Right cardiac atrium (tissue), 5 donors: ENCODE results near the gene MAML3. TPM values are rescaled to one million over a fixed set of nuclear protein-coding genes. Genes with fewer than 3 reads are reported as not detected.

Source experiments
- ATAC-seq, 2 donors: fragments of 200-7000 bp; cut with Tn5 transposase; one replicate each; pipeline versions ENCODE4 v1.8.0 to v1.9.1; 2020; ENCODE audit warnings: moderate library complexity in 2 of 2, mild to moderate bottlenecking in 1 of 2
- DNase-seq, 3 donors: peaks; one replicate each; pipeline ENCODE4 v3.0.0-alpha.2; 2020
- H3K27ac ChIP-seq: one replicate; pipeline ENCODE4 v1.5.1; 2013; ENCODE audit warnings: mild to moderate bottlenecking, low read length, control low read depth, moderate library complexity
- H3K27me3 ChIP-seq: one replicate; pipeline ENCODE4 v1.6.1; 2013; ENCODE audit not compliant: control insufficient read depth, insufficient read depth
- H3K4me1 ChIP-seq: one replicate; pipeline ENCODE4 v1.6.1; 2013; ENCODE audit warnings: low read length; ENCODE audit not compliant: control insufficient read depth, insufficient read depth
- H3K4me3 ChIP-seq: one replicate; pipeline ENCODE4 v1.5.1; 2013; ENCODE audit warnings: low read length, control low read depth
- H3K9me3 ChIP-seq: one replicate; pipeline ENCODE4 v1.6.1; 2013; ENCODE audit warnings: low read length; ENCODE audit not compliant: control insufficient read depth
- WGBS: extraction: QIAGEN DNeasy Blood & Tissue Kit; methylation state at CpG from one replicate; pipeline ENCODE4 v1.1.7; 2013; 5-methylcytosine and 5-hydroxymethylcytosine counted together
- intact Hi-C, 4 donors: fragments of 100-400 bp; cut with DNase I; formaldehyde crosslinking; loops; one replicate each; pipeline versions ENCODE4 v1.11.0 to v1.14.0; 2022 to 2023
- polyA plus RNA-seq: library from polyadenylated mRNA; stranded (reverse); fragments of 200-250 nt; gene quantifications from one replicate; pipeline ENCODE4 v1.2.3, GENCODE V29; 2013
- total RNA-seq, 4 donors: library from RNA; stranded (reverse); fragmentation: NEBNext Ultra II Directional; extraction: Animal tissue kit (Norgen Biotek cat#: 25700); gene quantifications; one replicate each; pipeline ENCODE4 v1.2.1, GENCODE V29; 2021
- donor health status: healthy with polysubstance abuse.
- donor health status: DM: no; HTN: yes; CAD: no.
- donor health status: DM: no; HTN: no; CAD: no.
- donor health status: DM: no; HTN: yes; CAD: no; lungs with severe emphysema.
- donor health status: DM: yes; HTN: yes; CAD: no.

Gene MAML3
- total and polyA plus RNA-seq, 5 donors, result 1.6 to 4.2 (median 3.2) TPM

- intact Hi-C loops, result no loop called here
- H3K9me3 ChIP-seq, result no peaks in the 10 kb centered on the region
- ATAC-seq, result no peak
- no peaks in the 10 kb centered on the region for H3K27me3 ChIP-seq
- 90% methylated on average over 5 of the region's 5 CpGs for WGBS
- H3K4me1 ChIP-seq, result no peaks in the 10 kb centered on the region
- no peak overlapping the region for H3K4me3 ChIP-seq
- no peak overlapping the region for H3K27ac ChIP-seq
- DNase-seq, result no peak
Observed at GRCh38 chr4:139848028-139848427, 306.0 kb downstream of the MAML3 start.

GRCh38 chr4:139847602-139848001 lies 306.4 kb downstream of the MAML3 start:
- intact Hi-C loops, result no loop called here
- H3K27me3 ChIP-seq, result no peaks in the 10 kb centered on the region
- no peak overlapping the region for H3K4me3 ChIP-seq
- H3K4me1 ChIP-seq, result no peaks in the 10 kb centered on the region
- DNase-seq (no peak), ATAC-seq (no peak)
- no peaks in the 10 kb centered on the region for H3K9me3 ChIP-seq
- no peak overlapping the region for H3K27ac ChIP-seq

- WGBS, result 92% methylated on average over 1 of the region's 1 CpG
- intact Hi-C loops, result no loop called here
- ATAC-seq, result no peak
Observed at GRCh38 chr4:139846766-139847165, 307.2 kb downstream of the MAML3 start.

DNA sequence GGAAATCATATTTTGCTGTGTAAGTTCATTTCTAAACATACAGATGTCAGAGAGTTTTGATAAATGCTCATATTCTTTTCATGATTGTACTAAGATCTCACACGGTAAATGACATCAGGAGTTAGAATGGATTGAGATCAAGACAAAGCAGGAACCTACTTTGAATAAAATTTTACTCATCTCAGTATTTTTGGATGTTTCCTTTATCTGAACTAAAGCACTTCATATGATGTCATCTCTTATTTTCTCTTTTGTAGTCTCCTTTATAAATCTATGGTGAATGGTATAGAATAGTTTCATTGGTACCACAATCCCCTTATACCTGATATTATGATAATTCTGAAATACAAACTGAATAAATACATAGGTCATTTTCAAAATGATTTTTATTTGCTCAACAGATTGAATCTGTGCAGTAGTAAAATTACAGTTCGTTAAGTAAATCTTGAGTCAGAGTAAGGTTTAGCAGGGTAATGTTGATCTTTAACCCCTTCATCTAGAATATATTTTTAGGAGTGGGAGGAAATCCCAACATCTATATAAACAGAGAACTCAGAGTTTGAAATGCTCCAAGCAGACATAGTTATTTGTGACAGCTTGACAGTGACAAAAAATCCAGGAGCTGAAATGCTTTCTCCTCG lies 308.4 kb downstream of the MAML3 start:
- no peaks in the 10 kb centered on the region for H3K4me1 ChIP-seq
- H3K9me3 ChIP-seq, result no peaks in the 10 kb centered on the region
- no peak overlapping the region for H3K4me3 ChIP-seq
- no peak overlapping the region for H3K27ac ChIP-seq
- intact Hi-C loops, result no loop called here
- no peak for ATAC-seq
- 91% methylated on average over 3 of the region's 3 CpGs for WGBS
- DNase-seq, result no peak
- H3K27me3 ChIP-seq, result no peaks in the 10 kb centered on the region

More at GRCh38 chr4:139846766-139847165, 307.2 kb downstream of the MAML3 start:
- H3K4me1 ChIP-seq, result no peaks in the 10 kb centered on the region
- no peak overlapping the region for H3K4me3 ChIP-seq
- H3K27me3 ChIP-seq, result no peaks in the 10 kb centered on the region
- DNase-seq, result no peak
- H3K27ac ChIP-seq, result no peak overlapping the region
- H3K9me3 ChIP-seq, result no peaks in the 10 kb centered on the region

- H3K4me1 ChIP-seq, result no peaks in the 10 kb centered on the region
- no peak overlapping the region for H3K4me3 ChIP-seq
- DNase-seq, result no peak
- no peak for ATAC-seq
- H3K27ac ChIP-seq, result no peak overlapping the region
- no peaks in the 10 kb centered on the region for H3K9me3 ChIP-seq
- intact Hi-C loops, result no loop called here
- no peaks in the 10 kb centered on the region for H3K27me3 ChIP-seq
Observed at GRCh38 chr4:139844459-139845036, 309.4 kb downstream of the MAML3 start.

GRCh38 chr4:139844057-139844456 lies 309.9 kb downstream of the MAML3 start:
- Histone ChIP-seq H3K9me3 (no peaks in the 10 kb centered on the region), H3K4me3 (no peak overlapping the region), H3K27me3 (no peaks in the 10 kb centered on the region), H3K4me1 (no peaks in the 10 kb centered on the region), H3K27ac (no peak overlapping the region)
- DNase-seq, result no peak
- intact Hi-C loops, result no loop called here
- no peak for ATAC-seq
- WGBS, result 95% methylated on average over 2 of the region's 2 CpGs

- H3K4me1 ChIP-seq, result no peaks in the 10 kb centered on the region
- WGBS, result 90% methylated on average over 5 of the region's 5 CpGs
- ATAC-seq, result no peak
- intact Hi-C loops, result no loop called here
- H3K27ac ChIP-seq, result no peak overlapping the region
- H3K4me3 ChIP-seq, result no peak overlapping the region
- no peaks in the 10 kb centered on the region for H3K27me3 ChIP-seq
- H3K9me3 ChIP-seq, result no peaks in the 10 kb centered on the region
- DNase-seq, result no peak
Observed at GRCh38 chr4:139843641-139844040, 310.3 kb downstream of the MAML3 start.

DNA sequence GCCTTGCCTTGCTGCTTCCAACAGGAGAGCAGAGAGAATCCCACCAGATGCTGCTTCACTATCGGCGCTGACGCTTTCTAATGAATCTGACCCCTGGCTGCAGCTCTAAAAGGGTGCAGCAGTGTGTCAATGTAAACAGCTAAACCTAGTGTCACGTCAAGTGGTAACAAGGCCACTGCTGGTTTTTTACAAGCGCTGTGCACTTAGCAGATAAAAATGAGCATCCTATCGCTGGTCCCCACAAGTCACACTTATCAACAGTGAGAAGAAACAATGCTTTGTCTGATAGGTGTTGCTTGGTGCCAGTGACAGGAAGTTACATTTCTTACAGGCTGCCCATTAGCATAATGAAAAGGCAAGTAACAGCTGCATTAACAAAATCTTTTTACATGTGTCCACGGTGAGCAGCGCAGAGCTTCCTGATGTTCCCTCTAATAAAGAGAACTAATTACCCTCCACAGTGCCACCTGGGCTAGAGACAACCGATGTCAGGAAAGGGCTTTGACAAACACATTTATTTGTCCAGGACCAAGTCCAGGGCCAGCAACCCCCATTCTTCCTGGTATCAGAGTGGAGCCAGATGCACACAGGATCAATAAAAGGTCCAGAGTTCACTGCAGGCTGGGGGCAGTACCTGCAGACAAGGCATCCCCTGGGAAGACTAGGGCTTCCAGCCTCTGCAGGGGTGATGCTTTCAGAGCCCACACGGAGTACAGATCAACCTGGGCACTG lies 312.4 kb downstream of the MAML3 start:
- no peaks in the 10 kb centered on the region for H3K4me1 ChIP-seq
- no peak overlapping the region for H3K27ac ChIP-seq
- no peaks in the 10 kb centered on the region for H3K9me3 ChIP-seq
- DNase-seq, result no peak
- peak in 1 of 2 donors; percentile 55 for ATAC-seq
- 62% methylated on average over 10 of the region's 10 CpGs for WGBS
- H3K27me3 ChIP-seq, result no peaks in the 10 kb centered on the region
- intact Hi-C loops, result no loop called here
- no peak overlapping the region for H3K4me3 ChIP-seq

DNA sequence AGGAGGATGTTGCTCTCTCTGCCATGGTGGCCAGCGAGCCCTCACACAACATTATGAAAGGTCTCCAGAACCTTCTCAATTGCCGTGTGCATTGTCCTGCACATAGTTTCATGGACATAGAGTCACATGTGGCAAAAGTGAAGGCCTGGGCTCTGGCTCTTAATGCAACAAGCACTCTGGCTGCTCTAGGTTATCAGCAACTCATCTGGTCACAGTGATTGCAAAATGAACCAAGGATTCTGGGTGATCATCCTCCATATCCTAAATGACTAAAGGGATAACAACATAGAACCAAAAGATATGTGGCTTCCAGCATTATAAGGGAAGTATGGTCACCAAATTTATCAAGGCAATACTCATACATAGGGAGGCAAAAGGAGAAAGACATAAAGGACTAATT lies 313.2 kb downstream of the MAML3 start:
- intact Hi-C loops, result no loop called here
- no peaks in the 10 kb centered on the region for H3K27me3 ChIP-seq
- DNase-seq, result no peak
- ATAC-seq, result no peak
- H3K4me1 ChIP-seq, result no peaks in the 10 kb centered on the region
- no peaks in the 10 kb centered on the region for H3K9me3 ChIP-seq
- no peak overlapping the region for H3K27ac ChIP-seq
- 96% methylated on average over 2 of the region's 2 CpGs for WGBS
- H3K4me3 ChIP-seq, result no peak overlapping the region

DNA sequence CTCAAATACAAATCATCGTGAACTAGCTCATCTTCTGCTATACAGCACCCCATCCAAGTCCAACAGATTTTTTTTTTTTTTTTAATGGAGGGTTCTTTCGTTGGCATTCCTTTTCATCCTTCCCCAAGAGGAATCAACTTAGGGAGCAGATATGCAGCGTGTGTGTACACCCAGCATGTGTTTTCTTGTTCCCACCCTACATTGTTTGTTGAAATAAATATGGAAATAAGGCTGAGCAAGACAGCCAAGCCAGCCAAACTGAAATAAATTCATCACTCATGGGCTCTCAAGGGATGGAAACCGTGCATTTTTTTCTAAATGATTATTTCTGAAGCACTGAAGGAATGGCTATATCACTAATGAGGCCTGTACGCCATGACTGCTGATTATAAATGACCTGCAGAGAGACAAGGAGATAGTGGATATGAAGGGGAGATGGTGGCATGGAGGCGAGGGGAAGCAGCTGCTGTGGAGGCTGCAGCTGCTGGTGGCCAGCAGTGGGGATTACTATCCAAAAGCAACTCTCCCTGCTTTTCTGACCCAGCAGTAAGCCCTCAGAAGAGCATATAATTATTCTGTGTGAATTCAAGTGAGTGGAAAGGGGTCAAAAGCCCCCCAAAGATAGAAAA lies 314.5 kb downstream of the MAML3 start:
- 62% methylated on average over 6 of the region's 6 CpGs for WGBS
- DNase-seq, result no peak
- H3K27me3 ChIP-seq, result no peaks in the 10 kb centered on the region
- H3K4me3 ChIP-seq, result no peak overlapping the region
- no peaks in the 10 kb centered on the region for H3K4me1 ChIP-seq
- intact Hi-C loops, result no loop called here
- no peaks in the 10 kb centered on the region for H3K9me3 ChIP-seq
- no peak for ATAC-seq
- H3K27ac ChIP-seq, result no peak overlapping the region

DNA sequence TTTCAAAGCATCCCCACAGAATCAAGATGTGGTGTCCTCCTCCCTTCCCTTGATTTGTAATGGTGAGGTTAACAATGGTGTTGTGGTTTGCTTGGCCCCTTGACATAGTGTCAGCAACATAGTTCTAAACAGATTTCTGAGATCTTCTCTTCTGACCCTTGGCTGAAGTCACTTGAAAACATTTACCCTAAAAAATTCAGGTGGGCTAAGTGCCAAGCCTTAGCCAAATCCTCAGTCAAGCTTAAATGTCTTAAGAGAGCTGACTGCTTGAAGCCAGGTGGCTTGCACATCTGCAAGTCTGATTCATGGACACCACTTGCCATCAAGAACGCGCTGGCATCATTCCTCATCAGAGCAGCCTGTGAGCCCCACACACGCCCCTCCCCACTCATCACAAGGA lies 315.2 kb downstream of the MAML3 start:
- 88% methylated on average over 3 of the region's 3 CpGs for WGBS
- no peak for ATAC-seq
- H3K4me1 ChIP-seq, result no peaks in the 10 kb centered on the region
- intact Hi-C loops, result no loop called here
- H3K4me3 ChIP-seq, result no peak overlapping the region
- no peak overlapping the region for H3K27ac ChIP-seq
- DNase-seq, result no peak
- H3K27me3 ChIP-seq, result no peaks in the 10 kb centered on the region
- no peaks in the 10 kb centered on the region for H3K9me3 ChIP-seq
